K562 (cell line): Measurements from ENCODE around the gene IL15RA. TPM values are rescaled to one million over a fixed set of nuclear protein-coding genes. Genes with fewer than 3 reads are reported as not detected.

ENCODE experiments used
- ATAC-seq: fragments of 200-7000 bp; cut with Tn5 transposase; 3 replicates; pipeline ENCODE4 v1.9.1; 2020; ENCODE audit warnings: moderate library complexity
- BruUV-seq: library from RNA; stranded (reverse); fragments of 400-500 nt; replicated peaks from 2 replicates; lab custom pipeline; 2021; lab: Mats Ljungman, UMichigan
- CTCF ChIA-PET: fragments of 300-600 bp; formaldehyde crosslinking; extraction: SDS; loops from one replicate; lab custom pipeline; 2021; ENCODE audit warnings: low intra/inter-chr PET ratio; lab: Yijun Ruan, JAX
- POLR2A ChIA-PET: fragments of 300-600, 350-650 bp; sonication (Branson Sonifier 250); formaldehyde crosslinking; extraction: SDS; loops from one replicate; lab custom pipeline; 2021; ENCODE audit warnings: antibody characterized with exemption, inconsistent platforms; lab: Yijun Ruan, JAX
- DNase-seq, 4 experiments: peaks; one replicate each; pipeline versions ENCODE4 v3.0.0 to v3.0.0-alpha.2; 2011 to 2018; ENCODE audit warnings: low spot score in 3 of 4, mixed read lengths in 3 of 4; ENCODE audit errors: extremely low read depth in 1 of 4
- FAIRE-seq: peaks from 2 replicates; lab custom pipeline; 2011; peaks lifted over from hg19 to GRCh38; lab: Jason Lieb, UNC
- H2AFZ ChIP-seq: 2 replicates; pipeline ENCODE4 v1.6.0; 2011; ENCODE audit warnings: low read depth, low read length, control low read depth, inconsistent platforms
- H3K27ac ChIP-seq: fragments of 200-600 bp; 3 replicates; pipeline ENCODE4 v1.8.0; 2011; ENCODE audit warnings: low read depth, mild to moderate bottlenecking, control low read depth, inconsistent platforms, low read length, moderate library complexity, mixed read lengths; ENCODE audit errors: extremely low read depth
- H3K27me3 ChIP-seq, 2 experiments: fragments of 300-600 bp in 1 of 2; 2 replicates in 1 of 2; 3 replicates in 1 of 2; pipeline versions ENCODE4 v1.6.0 to v1.8.0; 2011; ENCODE audit warnings: inconsistent platforms in 2 of 2, low read length in 2 of 2, mild to moderate bottlenecking in 1 of 2, mixed read lengths in 1 of 2, moderate library complexity in 1 of 2; ENCODE audit not compliant: control insufficient read depth in 2 of 2, insufficient read depth in 2 of 2
- H3K36me3 ChIP-seq: fragments of 300-600 bp; 3 replicates; pipeline ENCODE4 v1.8.0; 2011; ENCODE audit warnings: mild to moderate bottlenecking, low read length, inconsistent platforms; ENCODE audit not compliant: control insufficient read depth, insufficient read depth
- H3K4me1 ChIP-seq, 2 experiments: fragments of 200-600 bp in 1 of 2; replicated peaks in 1 of 2; 2 replicates in 1 of 2; 3 replicates in 1 of 2; pipeline versions ENCODE4 v1.5.1 to v1.8.0; 2011; ENCODE audit warnings: inconsistent platforms in 2 of 2, low read length in 2 of 2, mild to moderate bottlenecking in 1 of 2, mixed read lengths in 1 of 2, moderate library complexity in 1 of 2; ENCODE audit not compliant: control insufficient read depth in 2 of 2, insufficient read depth in 2 of 2
- H3K4me2 ChIP-seq: 2 replicates; pipeline ENCODE4 v1.6.1; 2011; ENCODE audit warnings: low read length, control low read depth, inconsistent platforms, mixed read lengths; ENCODE audit not compliant: insufficient read depth
- H3K4me3 ChIP-seq: fragments of 200-600 bp; sonication (generic), shearing (Covaris generic); 2 replicates; pipeline ENCODE4 v1.5.1; 2016; ENCODE audit warnings: control low read depth, inconsistent platforms
- H3K79me2 ChIP-seq: fragments of 200-600 bp; 3 replicates; pipeline ENCODE4 v1.8.0; 2011; ENCODE audit warnings: low read length, inconsistent platforms; ENCODE audit not compliant: control insufficient read depth, insufficient read depth
- H3K9ac ChIP-seq, 2 experiments: 2 replicates each; pipeline versions ENCODE4 v1.6.0 to v1.6.1; 2011; ENCODE audit warnings: low read depth in 2 of 2, low read length in 2 of 2, control low read depth in 1 of 2, inconsistent platforms in 1 of 2, mild to moderate bottlenecking in 1 of 2, mixed read lengths in 1 of 2; ENCODE audit not compliant: insufficient read depth in 1 of 2
- H3K9me1 ChIP-seq: one replicate; pipeline ENCODE4 v1.6.0; 2011; ENCODE audit warnings: inconsistent platforms, mild to moderate bottlenecking, low read length, moderate library complexity; ENCODE audit not compliant: control insufficient read depth, insufficient read depth
- H3K9me3 ChIP-seq: replicated peaks from 2 replicates; pipeline ENCODE4 v1.5.1; 2011; ENCODE audit warnings: low read depth, low read length, inconsistent platforms; ENCODE audit not compliant: control insufficient read depth, insufficient read depth
- H4K20me1 ChIP-seq: replicated peaks from 2 replicates; pipeline ENCODE4 v1.6.1; 2011; ENCODE audit warnings: low read length, inconsistent platforms, mixed read lengths; ENCODE audit not compliant: control insufficient read depth, insufficient read depth
- HDAC2 ChIP-seq: fragments of 450-650 bp; IDR thresholded peaks from 2 replicates; pipeline ENCODE4 v1.6.1; 2016; ENCODE audit warnings: mild to moderate bottlenecking
- MED1 ChIP-seq: sonication (generic); formaldehyde crosslinking; IDR thresholded peaks from 2 replicates; pipeline ENCODE4 v1.8.1; 2023; ENCODE audit warnings: missing genetic modification reagents, borderline replicate concordance
- MTF1 ChIP-seq: fragments of 250-450 bp; sonication (Bioruptor Pico); IDR thresholded peaks from 2 replicates; pipeline ENCODE4 v1.9.0; 2021; ENCODE audit warnings: moderate library complexity, mild to moderate bottlenecking, inconsistent platforms, borderline replicate concordance
- MYC ChIP-seq, 2 experiments: fragments of 250-450 bp in 1 of 2; sonication (Bioruptor Pico) in 1 of 2; IDR thresholded peaks; 2 replicates each; pipeline versions ENCODE4 v1.5.1 to v1.6.1; 2012 to 2021; ENCODE audit warnings: low read depth in 2 of 2, borderline replicate concordance in 1 of 2, improper control_type of control experiment in 1 of 2, low read length in 1 of 2, mild to moderate bottlenecking in 1 of 2, moderate library complexity in 1 of 2
- NBN ChIP-seq: fragments of 450-650 bp; IDR thresholded peaks from 2 replicates; pipeline ENCODE4 v1.6.1; 2016; ENCODE audit warnings: low read depth, mild to moderate bottlenecking
- NRF1 ChIP-seq, 2 experiments: fragments of 450-650 bp; IDR thresholded peaks in 1 of 2; conservative IDR thresholded peaks in 1 of 2; 2 replicates each; pipeline ENCODE4 v1.6.1; 2014; ENCODE audit warnings: mild to moderate bottlenecking in 2 of 2
- PHF8 ChIP-seq: fragments of 200-600 bp; sonication (generic); IDR thresholded peaks from 2 replicates; pipeline ENCODE4 v1.6.1; 2012; ENCODE audit warnings: mixed run types, mild to moderate bottlenecking, inconsistent platforms, low read length, moderate library complexity, borderline replicate concordance
- ZNF263 ChIP-seq: sonication (generic); formaldehyde crosslinking; IDR thresholded peaks from 2 replicates; pipeline ENCODE4 v1.8.0; 2022; ENCODE audit warnings: mild to moderate bottlenecking, missing genetic modification reagents, borderline replicate concordance
- ZNF785 ChIP-seq: fragments of 250-450 bp; sonication (Bioruptor Pico); IDR thresholded peaks from 2 replicates; pipeline ENCODE4 v1.4.0; 2020; ENCODE audit warnings: mild to moderate bottlenecking
- WGBS: fragments of 100-300 bp; shearing (Covaris generic); methylation state at CpG from one replicate; pipeline ENCODE4 v1.1.6; 2016; ENCODE audit warnings: low coverage, mixed read lengths; ENCODE audit not compliant: insufficient coverage; ENCODE audit errors: missing lambda C conversion rate; 5-methylcytosine and 5-hydroxymethylcytosine counted together
- in situ Hi-C: fragments of 300-500 bp; cut with MboI; formaldehyde crosslinking; loops from 4 replicates; pipeline ENCODE4 v1.15.0; 2018; ENCODE audit warnings: inconsistent platforms, mixed read lengths
- intact Hi-C: fragments of 100-400 bp; cut with micrococcal nuclease; formaldehyde crosslinking; loops from 2 replicates; pipeline ENCODE4 v1.14.2; 2022
- polyA plus RNA-seq, 8 experiments: library from polyadenylated mRNA; depleted of rRNA in 4 of 8; stranded (reverse) in 5 of 8; unstranded in 3 of 8; fragments of >200 nt; fragmentation: Nextera tagmentation in 2 of 8; fragmentation: Illumina TruSeq in 1 of 8; extraction: Ambion mirVana in 2 of 8; extraction: Trizol in 1 of 8; gene quantifications; 2 replicates each; pipeline versions ENCODE4 v1.2.1 to v1.2.3, GENCODE V29; 2011 to 2014; ENCODE audit warnings: inconsistent platforms in 1 of 8, missing spikeins in 1 of 8
- total RNA-seq, 7 experiments: library from RNA; depleted of rRNA in 6 of 7; stranded (reverse); fragments of >200 nt in 6 of 7; fragmentation: Illumina TruSeq in 2 of 7; extraction: Trizol in 2 of 7; gene quantifications; 2 replicates each; pipeline versions ENCODE4 v1.2.1 to v1.2.3, GENCODE V29; 2011 to 2021; ENCODE audit warnings: low replicate concordance in 1 of 7
- TF ChIP-seq, protein P1 (sequence below): fragments of 250-450 bp; sonication (Bioruptor Pico); IDR thresholded peaks from 2 replicates; pipeline ENCODE4 v1.8.0; 2022; ENCODE audit warnings: inconsistent platforms
- TF ChIP-seq, protein P2 (sequence below), 2 experiments: fragments of 450-650 bp; IDR thresholded peaks; 2 replicates each; pipeline ENCODE4 v1.6.1; 2016
- TF ChIP-seq, protein P3 (sequence below): fragments of 200-800 bp; sonication (Bioruptor generic); IDR thresholded peaks from 2 replicates; pipeline ENCODE4 v1.6.1; 2017; ENCODE audit warnings: missing genetic modification characterization, missing compliant biosample characterization
- TF ChIP-seq, protein P4 (sequence below): sonication (generic); formaldehyde crosslinking; IDR thresholded peaks from 2 replicates; pipeline ENCODE4 v1.9.0; 2022; ENCODE audit warnings: mild to moderate bottlenecking, missing genetic modification reagents

The IL15RA gene
- total and polyA plus RNA-seq, 9 of the 15 experiments (the other 6 are each of a cell fraction or from before 2014, with no cell fraction given) = 1.2 to 11.7 (median 8.0) TPM

DNA sequence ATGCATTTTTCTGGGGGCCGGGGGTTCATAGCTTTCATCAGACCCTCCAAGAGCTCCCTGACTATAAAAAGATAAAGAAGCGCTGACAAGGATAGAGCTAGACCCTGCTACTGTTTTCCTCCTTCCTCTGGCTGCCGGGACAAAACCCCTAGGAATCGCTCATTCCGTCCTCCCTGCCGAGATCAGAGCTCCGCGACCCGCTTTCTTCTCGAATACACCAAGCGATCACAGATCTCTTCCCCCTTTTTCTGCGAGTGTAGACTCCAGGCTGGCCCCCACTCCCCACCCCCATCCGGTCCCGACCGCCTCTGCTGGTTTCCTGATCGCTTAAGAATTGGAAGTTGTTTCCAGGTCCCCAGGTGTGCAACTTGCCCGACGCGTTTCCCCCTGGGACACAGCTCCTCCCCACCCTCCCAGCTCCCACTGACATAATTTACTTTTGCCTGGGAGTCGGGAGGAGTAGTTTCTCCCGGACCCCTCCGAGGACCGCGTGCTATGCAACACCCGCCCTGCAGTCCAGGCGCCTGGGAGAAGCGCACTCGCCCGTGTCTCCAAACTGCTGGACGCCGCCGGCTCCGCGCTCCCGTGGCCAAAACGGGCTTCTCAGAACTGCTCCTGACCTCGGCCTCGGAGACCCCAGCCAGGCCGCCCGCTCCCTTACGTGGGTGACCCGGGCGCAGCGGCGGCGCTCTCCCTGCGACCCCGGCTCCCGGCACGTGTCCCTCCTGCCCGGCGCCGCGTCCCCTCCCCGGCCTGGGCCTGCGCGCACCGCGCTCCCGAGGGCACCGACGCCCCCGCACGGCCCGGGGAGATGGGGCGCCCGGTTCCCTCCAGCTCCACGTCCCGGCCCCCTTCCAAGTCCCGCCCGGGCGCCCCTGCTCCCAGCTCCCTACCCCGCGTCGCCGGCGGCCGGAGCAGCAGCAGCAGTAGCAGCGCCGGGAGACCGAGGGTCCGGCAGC lies 552 bp downstream of the IL15RA start:
- H4K20me1 ChIP-seq = no peaks in the 10 kb centered on the region
- H3K79me2 ChIP-seq = peaks cover 45% of the 10 kb centered on the region
- FAIRE-seq = peak; percentile 35
- H3K9ac ChIP-seq = peak overlapping the region; percentile 80 to 98
- no peaks in the 10 kb centered on the region for H3K9me3 ChIP-seq
- peak overlapping the region; percentile 82 for H3K4me3 ChIP-seq
- POLR2A ChIA-PET = interaction anchor here (0.6 to 1.2 kb wide), 5 partner anchors 11 to 155 kb away, joined by 3 to 6 read pairs (median 4); no protein-coding TSS in a partner anchor
- H3K4me2 ChIP-seq = peak overlapping the region; percentile 91
- intact Hi-C loops = no loop called here
- TSS peak; percentile 38 for BruUV-seq
- H3K27me3 ChIP-seq = no peaks in the 10 kb centered on the region
- no peaks in the 10 kb centered on the region for H3K9me1 ChIP-seq
- peak overlapping the region; percentile 98 for H2AFZ ChIP-seq
- no peaks in the 10 kb centered on the region for H3K36me3 ChIP-seq
- peaks cover 21 to 29% of the 10 kb centered on the region in 2 experiments for H3K4me1 ChIP-seq
- in situ Hi-C loops = no loop called here
- H3K27ac ChIP-seq = peak overlapping the region; percentile 89
- DNase-seq = peak; percentile 63 to 82 (median 72)
- peak; percentile 65 for ATAC-seq
- WGBS = 3% methylated on average over 28 of the region's 82 CpGs
- CTCF ChIA-PET = interaction anchor here (0.8 kb wide), 1 partner anchor 111 kb away, joined by 4 read pairs; no protein-coding TSS in a partner anchor
- no peak for TF ChIP-seq NBN
- TF ChIP-seq, protein P1, sequence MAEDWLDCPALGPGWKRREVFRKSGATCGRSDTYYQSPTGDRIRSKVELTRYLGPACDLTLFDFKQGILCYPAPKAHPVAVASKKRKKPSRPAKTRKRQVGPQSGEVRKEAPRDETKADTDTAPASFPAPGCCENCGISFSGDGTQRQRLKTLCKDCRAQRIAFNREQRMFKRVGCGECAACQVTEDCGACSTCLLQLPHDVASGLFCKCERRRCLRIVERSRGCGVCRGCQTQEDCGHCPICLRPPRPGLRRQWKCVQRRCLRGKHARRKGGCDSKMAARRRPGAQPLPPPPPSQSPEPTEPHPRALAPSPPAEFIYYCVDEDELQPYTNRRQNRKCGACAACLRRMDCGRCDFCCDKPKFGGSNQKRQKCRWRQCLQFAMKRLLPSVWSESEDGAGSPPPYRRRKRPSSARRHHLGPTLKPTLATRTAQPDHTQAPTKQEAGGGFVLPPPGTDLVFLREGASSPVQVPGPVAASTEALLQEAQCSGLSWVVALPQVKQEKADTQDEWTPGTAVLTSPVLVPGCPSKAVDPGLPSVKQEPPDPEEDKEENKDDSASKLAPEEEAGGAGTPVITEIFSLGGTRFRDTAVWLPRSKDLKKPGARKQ (CRISPR knock-in tag) = no peak
- 0 out of 2 replicates have a peak, but pooled peaks have one; percentile 24 for TF ChIP-seq MED1 (CRISPR knock-in tag)
- TF ChIP-seq, protein P2, sequence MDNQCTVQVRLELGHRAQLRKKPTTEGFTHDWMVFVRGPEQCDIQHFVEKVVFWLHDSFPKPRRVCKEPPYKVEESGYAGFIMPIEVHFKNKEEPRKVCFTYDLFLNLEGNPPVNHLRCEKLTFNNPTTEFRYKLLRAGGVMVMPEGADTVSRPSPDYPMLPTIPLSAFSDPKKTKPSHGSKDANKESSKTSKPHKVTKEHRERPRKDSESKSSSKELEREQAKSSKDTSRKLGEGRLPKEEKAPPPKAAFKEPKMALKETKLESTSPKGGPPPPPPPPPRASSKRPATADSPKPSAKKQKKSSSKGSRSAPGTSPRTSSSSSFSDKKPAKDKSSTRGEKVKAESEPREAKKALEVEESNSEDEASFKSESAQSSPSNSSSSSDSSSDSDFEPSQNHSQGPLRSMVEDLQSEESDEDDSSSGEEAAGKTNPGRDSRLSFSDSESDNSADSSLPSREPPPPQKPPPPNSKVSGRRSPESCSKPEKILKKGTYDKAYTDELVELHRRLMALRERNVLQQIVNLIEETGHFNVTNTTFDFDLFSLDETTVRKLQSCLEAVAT (IDR thresholded peaks at IDR 0.05) = 0 out of 4 replicates have a peak, but pooled peaks of 1 of the 2 experiments have one; percentile 29
- TF ChIP-seq NRF1 (conservative IDR thresholded peaks at IDR 0.05 in 1 of 2, IDR thresholded peaks at IDR 0.05 in 1 of 2) = peak; percentile 41 to 48; a peak in 2 of 4 replicates
- TF ChIP-seq PHF8 = peak; percentile 64; the same call in 1 of the 2 replicates
- TF ChIP-seq MYC (IDR thresholded peaks at IDR 0.05; ENCODE audit: low read depth, low read length) = peak; percentile 75; the same call in 1 of the 2 replicates
- no peak for TF ChIP-seq MYC (CRISPR knock-in tag; IDR thresholded peaks at IDR 0.05; ENCODE audit: borderline replicate concordance, low read depth)
- 0 out of 2 replicates have a peak, but pooled peaks have one; percentile 32 for TF ChIP-seq HDAC2
- no peak for TF ChIP-seq ZNF785
- TF ChIP-seq, protein P3, sequence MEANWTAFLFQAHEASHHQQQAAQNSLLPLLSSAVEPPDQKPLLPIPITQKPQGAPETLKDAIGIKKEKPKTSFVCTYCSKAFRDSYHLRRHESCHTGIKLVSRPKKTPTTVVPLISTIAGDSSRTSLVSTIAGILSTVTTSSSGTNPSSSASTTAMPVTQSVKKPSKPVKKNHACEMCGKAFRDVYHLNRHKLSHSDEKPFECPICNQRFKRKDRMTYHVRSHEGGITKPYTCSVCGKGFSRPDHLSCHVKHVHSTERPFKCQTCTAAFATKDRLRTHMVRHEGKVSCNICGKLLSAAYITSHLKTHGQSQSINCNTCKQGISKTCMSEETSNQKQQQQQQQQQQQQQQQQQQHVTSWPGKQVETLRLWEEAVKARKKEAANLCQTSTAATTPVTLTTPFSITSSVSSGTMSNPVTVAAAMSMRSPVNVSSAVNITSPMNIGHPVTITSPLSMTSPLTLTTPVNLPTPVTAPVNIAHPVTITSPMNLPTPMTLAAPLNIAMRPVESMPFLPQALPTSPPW = peak; percentile 39; the same call in 1 of the 2 replicates
- no peak for TF ChIP-seq MTF1 (CRISPR knock-in tag)
- TF ChIP-seq, protein P4, sequence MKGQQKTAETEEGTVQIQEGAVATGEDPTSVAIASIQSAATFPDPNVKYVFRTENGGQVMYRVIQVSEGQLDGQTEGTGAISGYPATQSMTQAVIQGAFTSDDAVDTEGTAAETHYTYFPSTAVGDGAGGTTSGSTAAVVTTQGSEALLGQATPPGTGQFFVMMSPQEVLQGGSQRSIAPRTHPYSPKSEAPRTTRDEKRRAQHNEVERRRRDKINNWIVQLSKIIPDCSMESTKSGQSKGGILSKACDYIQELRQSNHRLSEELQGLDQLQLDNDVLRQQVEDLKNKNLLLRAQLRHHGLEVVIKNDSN (CRISPR knock-in tag) = peak; percentile 21; the same call in 1 of the 2 replicates
- peak; percentile 70; the same call in 1 of the 2 replicates for TF ChIP-seq ZNF263 (CRISPR knock-in tag)
